ENCODE results near the gene CHI3L2.

CHI3L2 gene

GRCh38 chr1:111217183-111217910 is 10.2 kb upstream of the CHI3L2 start:
- DNase-seq (ENCODE audit: extremely low spot score) = no peak
- ChIA-PET CTCF (no interaction called here), POLR2A (no interaction called here)
- no peak for TF ChIP-seq FOXM1 (IDR thresholded peaks at IDR 0.05; ENCODE audit: borderline replicate concordance)
- TF ChIP-seq ZNF384 (IDR thresholded peaks at IDR 0.05) = no peak
- no peak for TF ChIP-seq FOXA1 (IDR thresholded peaks at IDR 0.05)
- no peak for TF ChIP-seq ARNT (IDR thresholded peaks at IDR 0.05)
- no peak for TF ChIP-seq ELF4 (IDR thresholded peaks at IDR 0.05)
- no peak for TF ChIP-seq LEF1 (IDR thresholded peaks at IDR 0.05; ENCODE audit: borderline replicate concordance)
- no peak for TF ChIP-seq SP1 (IDR thresholded peaks at IDR 0.05)
- no peak for TF ChIP-seq FOXK2 (IDR thresholded peaks at IDR 0.05)
- TF ChIP-seq HDGF (IDR thresholded peaks at IDR 0.05; ENCODE audit: borderline replicate concordance) = no peak
- no peak for TF ChIP-seq TARDBP (IDR thresholded peaks at IDR 0.05)
- no peak for TF ChIP-seq SUZ12 (IDR thresholded peaks at IDR 0.05)
- TF ChIP-seq, protein P1, sequence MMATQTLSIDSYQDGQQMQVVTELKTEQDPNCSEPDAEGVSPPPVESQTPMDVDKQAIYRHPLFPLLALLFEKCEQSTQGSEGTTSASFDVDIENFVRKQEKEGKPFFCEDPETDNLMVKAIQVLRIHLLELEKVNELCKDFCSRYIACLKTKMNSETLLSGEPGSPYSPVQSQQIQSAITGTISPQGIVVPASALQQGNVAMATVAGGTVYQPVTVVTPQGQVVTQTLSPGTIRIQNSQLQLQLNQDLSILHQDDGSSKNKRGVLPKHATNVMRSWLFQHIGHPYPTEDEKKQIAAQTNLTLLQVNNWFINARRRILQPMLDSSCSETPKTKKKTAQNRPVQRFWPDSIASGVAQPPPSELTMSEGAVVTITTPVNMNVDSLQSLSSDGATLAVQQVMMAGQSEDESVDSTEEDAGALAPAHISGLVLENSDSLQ (IDR thresholded peaks at IDR 0.05) = no peak

GRCh38 chr1:111218701-111219556 is 8.6 kb upstream of the CHI3L2 start:
- ChIA-PET CTCF (interaction anchor here (0.6 to 0.7 kb wide), 3 partner anchors 149 to 1807 kb away, joined by 3 to 4 read pairs (median 3); no protein-coding TSS in a partner anchor), POLR2A (no interaction called here)
- TF ChIP-seq BHLHE40 (IDR thresholded peaks at IDR 0.05; ENCODE audit: borderline replicate concordance) (no peak), SUZ12 (IDR thresholded peaks at IDR 0.05) (no peak), L3MBTL2 (conservative IDR thresholded peaks at IDR 0.05) (no peak), LEF1 (IDR thresholded peaks at IDR 0.05; ENCODE audit: borderline replicate concordance) (no peak), ARNT (IDR thresholded peaks at IDR 0.05) (no peak), FOXM1 (IDR thresholded peaks at IDR 0.05; ENCODE audit: borderline replicate concordance) (no peak), NFRKB (IDR thresholded peaks at IDR 0.05) (no peak), ZNF384 (IDR thresholded peaks at IDR 0.05) (no peak), FOXA1 (IDR thresholded peaks at IDR 0.05) (no peak), TARDBP (IDR thresholded peaks at IDR 0.05) (no peak), FOXK2 (IDR thresholded peaks at IDR 0.05) (no peak)
- TF ChIP-seq, protein P1 (IDR thresholded peaks at IDR 0.05) = no peak
- DNase-seq (ENCODE audit: extremely low spot score) = no peak

- ChIA-PET CTCF (interaction anchor here (0.6 to 0.7 kb wide), 3 partner anchors 149 to 219 kb away, joined by 3 to 4 read pairs (median 3); no protein-coding TSS in a partner anchor), POLR2A (no interaction called here)
- TF ChIP-seq SUZ12 (IDR thresholded peaks at IDR 0.05) (no peak), ZNF384 (IDR thresholded peaks at IDR 0.05) (no peak), HDGF (IDR thresholded peaks at IDR 0.05; ENCODE audit: borderline replicate concordance) (no peak), NFRKB (IDR thresholded peaks at IDR 0.05) (no peak), FOXA1 (IDR thresholded peaks at IDR 0.05) (no peak), TARDBP (IDR thresholded peaks at IDR 0.05) (no peak), L3MBTL2 (conservative IDR thresholded peaks at IDR 0.05) (no peak), CTBP1 (IDR thresholded peaks at IDR 0.05; ENCODE audit: borderline replicate concordance) (no peak), LEF1 (IDR thresholded peaks at IDR 0.05; ENCODE audit: borderline replicate concordance) (no peak), BHLHE40 (IDR thresholded peaks at IDR 0.05; ENCODE audit: borderline replicate concordance) (no peak), ARNT (IDR thresholded peaks at IDR 0.05) (no peak), FOXK2 (IDR thresholded peaks at IDR 0.05) (no peak), ELF4 (IDR thresholded peaks at IDR 0.05) (no peak), SP1 (IDR thresholded peaks at IDR 0.05) (no peak), FOXM1 (IDR thresholded peaks at IDR 0.05; ENCODE audit: borderline replicate concordance) (no peak)
- TF ChIP-seq, protein P1 (IDR thresholded peaks at IDR 0.05) = no peak
- no peak for DNase-seq (ENCODE audit: extremely low spot score)
Measured at GRCh38 chr1:111219557-111220286, 7.8 kb upstream of the CHI3L2 start.

DNA sequence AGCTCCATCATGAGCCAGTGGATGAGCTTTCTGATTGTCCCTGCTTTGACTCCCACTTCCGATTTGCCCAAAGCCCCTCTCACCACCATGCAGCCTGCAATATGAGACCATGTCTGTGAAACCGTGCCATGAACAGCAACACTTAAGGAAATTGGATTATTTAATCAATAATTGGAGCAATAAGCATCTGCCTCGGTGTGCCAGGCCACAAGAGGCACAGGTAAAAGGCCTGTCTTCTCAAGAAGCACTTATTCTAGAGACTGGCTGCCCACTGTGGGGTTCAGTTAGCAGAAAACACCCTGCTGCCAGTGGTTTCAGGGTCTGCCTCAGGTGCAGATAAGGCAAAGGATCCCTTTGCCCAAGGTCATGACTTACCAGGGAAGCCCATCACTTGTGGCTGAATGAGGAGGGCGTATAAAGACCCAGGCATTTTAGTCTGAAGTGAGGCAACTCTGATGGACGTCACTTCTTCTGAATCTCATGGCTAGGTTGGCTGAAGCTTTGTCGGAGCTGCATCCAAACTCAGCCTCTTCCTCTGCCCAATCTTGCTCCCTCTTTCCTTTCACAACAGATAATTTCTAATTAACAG is 7.1 kb upstream of the CHI3L2 start:
- ChIA-PET CTCF (interaction anchor here (0.6 to 1.2 kb wide), 4 partner anchors 9 to 581 kb away, joined by 3 to 5 read pairs (median 4); no protein-coding TSS in a partner anchor), POLR2A (no interaction called here)
- no peak for DNase-seq (ENCODE audit: extremely low spot score)
- TF ChIP-seq SUZ12 (IDR thresholded peaks at IDR 0.05) = no peak
- TF ChIP-seq, protein P1 (IDR thresholded peaks at IDR 0.05) = no peak
- TF ChIP-seq TARDBP (IDR thresholded peaks at IDR 0.05) = no peak
